HEK293 (cell line): ENCODE data around the gene CHN1.

Experiments used
- CTCF ChIA-PET: fragments of 350-600 bp; formaldehyde crosslinking; extraction: SDS; loops from one replicate; lab custom pipeline; 2021; ENCODE audit warnings: antibody characterized with exemption; lab: Yijun Ruan, JAX
- POLR2A ChIA-PET: fragments of 300-600 bp; formaldehyde crosslinking; extraction: SDS; loops from one replicate; lab custom pipeline; 2020; ENCODE audit warnings: antibody characterized with exemption, inconsistent platforms; lab: Yijun Ruan, JAX
- H3K27ac ChIP-seq: fragments of 200-500 bp; sonication (Bioruptor generic); 2 replicates; pipeline ENCODE4 v1.5.1; 2014; ENCODE audit warnings: low read depth, low read length, control low read depth, inconsistent platforms; ENCODE audit errors: extremely low read depth
- H3K36me3 ChIP-seq, 2 experiments: fragments of 200-500 bp in 1 of 2; sonication (Bioruptor generic) in 1 of 2; 1 replicate in 1 of 2; 2 replicates in 1 of 2; pipeline ENCODE4 v1.5.1; 2014 to 2017; ENCODE audit warnings: inconsistent platforms in 2 of 2, low read length in 2 of 2; ENCODE audit not compliant: control insufficient read depth in 2 of 2, insufficient read depth in 1 of 2
- H3K4me1 ChIP-seq: fragments of 200-500 bp; sonication (Bioruptor generic); 2 replicates; pipeline ENCODE4 v1.5.1; 2014; ENCODE audit warnings: mild to moderate bottlenecking, low read length, inconsistent platforms; ENCODE audit not compliant: control insufficient read depth, insufficient read depth
- H3K4me3 ChIP-seq: 2 replicates; pipeline ENCODE4 v1.5.1; 2011; ENCODE audit warnings: low read depth, mild to moderate bottlenecking, control low read depth, low read length, moderate library complexity
- H3K9me3 ChIP-seq: fragments of 200-500 bp; sonication (Bioruptor generic); 2 replicates; pipeline ENCODE4 v1.5.1; 2014; ENCODE audit warnings: low read depth, low read length, inconsistent platforms; ENCODE audit not compliant: control insufficient read depth, insufficient read depth
- BCL11A ChIP-seq: fragments of 450-650 bp; formaldehyde crosslinking; IDR thresholded peaks from 2 replicates; pipeline ENCODE4 v1.5.1; 2016; ENCODE audit warnings: low read depth, missing biosample characterization, missing genetic modification characterization
- HIC1 ChIP-seq: fragments of 450-650 bp; formaldehyde crosslinking; IDR thresholded peaks from 2 replicates; pipeline ENCODE4 v1.5.1; 2016; ENCODE audit warnings: missing biosample characterization, missing genetic modification characterization
- HOXC10 ChIP-seq: sonication (generic); formaldehyde crosslinking; IDR thresholded peaks from 2 replicates; pipeline ENCODE4 v1.8.1; 2023; ENCODE audit warnings: mild to moderate bottlenecking, missing genetic modification reagents
- HOXD13 ChIP-seq: sonication (generic); formaldehyde crosslinking; IDR thresholded peaks from 2 replicates; pipeline ENCODE4 v1.8.0; 2022; ENCODE audit warnings: missing genetic modification reagents, borderline replicate concordance
- YY1 ChIP-seq: fragments of 450-650 bp; formaldehyde crosslinking; IDR thresholded peaks from 2 replicates; pipeline ENCODE4 v1.5.1; 2018; ENCODE audit warnings: missing biosample characterization, missing genetic modification characterization
- ZBTB7A ChIP-seq: fragments of 450-650 bp; formaldehyde crosslinking; IDR thresholded peaks from 2 replicates; pipeline ENCODE4 v1.5.1; 2016; ENCODE audit warnings: low read depth, missing biosample characterization, missing genetic modification characterization
- ZFP37 ChIP-seq: fragments of 450-650 bp; formaldehyde crosslinking; IDR thresholded peaks from 2 replicates; pipeline ENCODE4 v1.5.1; 2016; ENCODE audit warnings: missing biosample characterization, missing genetic modification characterization
- ZFP69B ChIP-seq: fragments of 450-650 bp; formaldehyde crosslinking; IDR thresholded peaks from 2 replicates; pipeline ENCODE4 v1.5.1; 2016; ENCODE audit warnings: missing biosample characterization, missing genetic modification characterization
- ZNF184 ChIP-seq: fragments of 450-650 bp; IDR thresholded peaks from 2 replicates; pipeline ENCODE4 v1.5.1; 2018; ENCODE audit warnings: missing biosample characterization, mild to moderate bottlenecking, missing genetic modification characterization
- ZNF19 ChIP-seq: fragments of 450-650 bp; formaldehyde crosslinking; IDR thresholded peaks from 2 replicates; pipeline ENCODE4; 2016; ENCODE audit warnings: missing biosample characterization, missing genetic modification characterization, low read depth
- ZNF274 ChIP-seq, 2 experiments: fragments of 200-500 bp in 1 of 2; fragments of 450-650 bp in 1 of 2; sonication (Bioruptor generic) in 1 of 2; formaldehyde crosslinking in 1 of 2; IDR thresholded peaks; 2 replicates each; pipeline versions ENCODE4 v1.5.1 to v1.6.1; 2014 to 2016; ENCODE audit warnings: borderline replicate concordance in 1 of 2, inconsistent platforms in 1 of 2, low read length in 1 of 2, missing biosample characterization in 1 of 2, missing genetic modification characterization in 1 of 2
- ZNF350 ChIP-seq: fragments of 450-650 bp; formaldehyde crosslinking; IDR thresholded peaks from 2 replicates; pipeline ENCODE4 v1.5.0; 2017; ENCODE audit warnings: missing biosample characterization, mild to moderate bottlenecking, missing genetic modification characterization
- ZNF404 ChIP-seq: fragments of 450-650 bp; formaldehyde crosslinking; IDR thresholded peaks from 2 replicates; pipeline ENCODE4 v1.5.1; 2017; ENCODE audit warnings: missing biosample characterization, missing genetic modification characterization
- ZNF423 ChIP-seq: fragments of 450-650 bp; formaldehyde crosslinking; IDR thresholded peaks from 2 replicates; pipeline ENCODE4 v1.5.1; 2016; ENCODE audit warnings: missing biosample characterization, missing genetic modification characterization
- ZNF48 ChIP-seq: fragments of 450-650 bp; formaldehyde crosslinking; IDR thresholded peaks from 2 replicates; pipeline ENCODE4 v1.5.1; 2016; ENCODE audit warnings: missing biosample characterization, missing genetic modification characterization
- ZNF560 ChIP-seq: fragments of 450-650 bp; formaldehyde crosslinking; IDR thresholded peaks from 2 replicates; pipeline ENCODE4 v1.5.1; 2017; ENCODE audit warnings: missing biosample characterization, missing genetic modification characterization, borderline replicate concordance
- ZNF561 ChIP-seq: fragments of 450-650 bp; IDR thresholded peaks from 2 replicates; pipeline ENCODE4 v1.5.1; 2018; ENCODE audit warnings: missing biosample characterization, missing genetic modification characterization, borderline replicate concordance
- ZNF585B ChIP-seq: fragments of 450-650 bp; formaldehyde crosslinking; IDR thresholded peaks from 2 replicates; pipeline ENCODE4 v1.5.1; 2016; ENCODE audit warnings: missing biosample characterization, missing genetic modification characterization
- ZNF600 ChIP-seq: fragments of 450-650 bp; formaldehyde crosslinking; IDR thresholded peaks from 2 replicates; pipeline ENCODE4 v1.5.1; 2016; ENCODE audit warnings: missing biosample characterization, missing genetic modification characterization
- ZNF777 ChIP-seq: fragments of 450-650 bp; formaldehyde crosslinking; IDR thresholded peaks from 2 replicates; pipeline ENCODE4 v1.5.1; 2017; ENCODE audit warnings: missing biosample characterization, missing genetic modification characterization, borderline replicate concordance
- ZSCAN23 ChIP-seq: fragments of 450-650 bp; formaldehyde crosslinking; IDR thresholded peaks from 2 replicates; pipeline ENCODE4 v1.5.1; 2016; ENCODE audit warnings: missing biosample characterization, missing genetic modification characterization
- TF ChIP-seq, protein P1 (sequence below): fragments of 450-650 bp; formaldehyde crosslinking; IDR thresholded peaks from 2 replicates; pipeline ENCODE4 v1.5.1; 2017; ENCODE audit warnings: missing biosample characterization, missing genetic modification characterization
- TF ChIP-seq, protein P2 (sequence below): fragments of 450-650 bp; formaldehyde crosslinking; IDR thresholded peaks from 2 replicates; pipeline ENCODE4 v1.5.1; 2016; ENCODE audit warnings: missing biosample characterization, missing genetic modification characterization, borderline replicate concordance
- TF ChIP-seq, protein P3 (sequence below): fragments of 450-650 bp; formaldehyde crosslinking; IDR thresholded peaks from 2 replicates; pipeline ENCODE4 v1.5.1; 2016; ENCODE audit warnings: missing biosample characterization, missing genetic modification characterization, borderline replicate concordance

Gene CHN1

GRCh38 chr2:174888146-174888545, 117.0 kb downstream of the CHN1 start:
- Histone ChIP-seq H3K4me1 (peaks cover 4% of the 10 kb centered on the region; the same call in 1 of the 2 replicates), H3K4me3 (no peak overlapping the region), H3K9me3 (no peaks in the 10 kb centered on the region), H3K27ac (no peak overlapping the region), H3K36me3 (no peaks in the 10 kb centered on the region)
- ChIA-PET POLR2A (no interaction called here), CTCF (interaction anchor here (0.6 kb wide), 1 partner anchor 74 kb away, joined by 4 read pairs; no protein-coding TSS in a partner anchor)
- TF ChIP-seq ZNF777 (tag by site-specific recombination) (no peak), HIC1 (no peak), ZNF423 (tag by site-specific recombination) (no peak), ZNF561 (tag by site-specific recombination) (no peak), YY1 (tag by site-specific recombination) (no peak), BCL11A (tag by site-specific recombination) (no peak), ZNF600 (tag by site-specific recombination) (no peak), ZNF404 (tag by site-specific recombination) (no peak), HOXC10 (CRISPR knock-in tag) (no peak), ZFP69B (tag by site-specific recombination) (no peak), ZNF560 (tag by site-specific recombination) (no peak), ZNF274 (IDR thresholded peaks at IDR 0.05; ENCODE audit: low read length) (no peak), ZNF274 (tag by site-specific recombination; IDR thresholded peaks at IDR 0.05; ENCODE audit: borderline replicate concordance) (no peak), ZNF184 (tag by site-specific recombination) (no peak), ZNF19 (no peak)
- TF ChIP-seq, protein P1, sequence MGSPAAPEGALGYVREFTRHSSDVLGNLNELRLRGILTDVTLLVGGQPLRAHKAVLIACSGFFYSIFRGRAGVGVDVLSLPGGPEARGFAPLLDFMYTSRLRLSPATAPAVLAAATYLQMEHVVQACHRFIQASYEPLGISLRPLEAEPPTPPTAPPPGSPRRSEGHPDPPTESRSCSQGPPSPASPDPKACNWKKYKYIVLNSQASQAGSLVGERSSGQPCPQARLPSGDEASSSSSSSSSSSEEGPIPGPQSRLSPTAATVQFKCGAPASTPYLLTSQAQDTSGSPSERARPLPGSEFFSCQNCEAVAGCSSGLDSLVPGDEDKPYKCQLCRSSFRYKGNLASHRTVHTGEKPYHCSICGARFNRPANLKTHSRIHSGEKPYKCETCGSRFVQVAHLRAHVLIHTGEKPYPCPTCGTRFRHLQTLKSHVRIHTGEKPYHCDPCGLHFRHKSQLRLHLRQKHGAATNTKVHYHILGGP (tag by site-specific recombination), result no peak

- Histone ChIP-seq H3K36me3 (no peaks in the 10 kb centered on the region), H3K4me3 (no peak overlapping the region), H3K27ac (no peak overlapping the region), H3K4me1 (peaks cover 22% of the 10 kb centered on the region), H3K9me3 (no peaks in the 10 kb centered on the region)
- ChIA-PET POLR2A (no interaction called here), CTCF (no interaction called here)
- TF ChIP-seq ZNF350 (no peak), ZNF48 (tag by site-specific recombination) (no peak), ZNF585B (tag by site-specific recombination) (no peak), HOXD13 (CRISPR knock-in tag) (no peak), ZSCAN23 (tag by site-specific recombination) (no peak), ZFP37 (tag by site-specific recombination) (no peak), YY1 (tag by site-specific recombination) (no peak), ZBTB7A (tag by site-specific recombination) (no peak)
- TF ChIP-seq, protein P2, sequence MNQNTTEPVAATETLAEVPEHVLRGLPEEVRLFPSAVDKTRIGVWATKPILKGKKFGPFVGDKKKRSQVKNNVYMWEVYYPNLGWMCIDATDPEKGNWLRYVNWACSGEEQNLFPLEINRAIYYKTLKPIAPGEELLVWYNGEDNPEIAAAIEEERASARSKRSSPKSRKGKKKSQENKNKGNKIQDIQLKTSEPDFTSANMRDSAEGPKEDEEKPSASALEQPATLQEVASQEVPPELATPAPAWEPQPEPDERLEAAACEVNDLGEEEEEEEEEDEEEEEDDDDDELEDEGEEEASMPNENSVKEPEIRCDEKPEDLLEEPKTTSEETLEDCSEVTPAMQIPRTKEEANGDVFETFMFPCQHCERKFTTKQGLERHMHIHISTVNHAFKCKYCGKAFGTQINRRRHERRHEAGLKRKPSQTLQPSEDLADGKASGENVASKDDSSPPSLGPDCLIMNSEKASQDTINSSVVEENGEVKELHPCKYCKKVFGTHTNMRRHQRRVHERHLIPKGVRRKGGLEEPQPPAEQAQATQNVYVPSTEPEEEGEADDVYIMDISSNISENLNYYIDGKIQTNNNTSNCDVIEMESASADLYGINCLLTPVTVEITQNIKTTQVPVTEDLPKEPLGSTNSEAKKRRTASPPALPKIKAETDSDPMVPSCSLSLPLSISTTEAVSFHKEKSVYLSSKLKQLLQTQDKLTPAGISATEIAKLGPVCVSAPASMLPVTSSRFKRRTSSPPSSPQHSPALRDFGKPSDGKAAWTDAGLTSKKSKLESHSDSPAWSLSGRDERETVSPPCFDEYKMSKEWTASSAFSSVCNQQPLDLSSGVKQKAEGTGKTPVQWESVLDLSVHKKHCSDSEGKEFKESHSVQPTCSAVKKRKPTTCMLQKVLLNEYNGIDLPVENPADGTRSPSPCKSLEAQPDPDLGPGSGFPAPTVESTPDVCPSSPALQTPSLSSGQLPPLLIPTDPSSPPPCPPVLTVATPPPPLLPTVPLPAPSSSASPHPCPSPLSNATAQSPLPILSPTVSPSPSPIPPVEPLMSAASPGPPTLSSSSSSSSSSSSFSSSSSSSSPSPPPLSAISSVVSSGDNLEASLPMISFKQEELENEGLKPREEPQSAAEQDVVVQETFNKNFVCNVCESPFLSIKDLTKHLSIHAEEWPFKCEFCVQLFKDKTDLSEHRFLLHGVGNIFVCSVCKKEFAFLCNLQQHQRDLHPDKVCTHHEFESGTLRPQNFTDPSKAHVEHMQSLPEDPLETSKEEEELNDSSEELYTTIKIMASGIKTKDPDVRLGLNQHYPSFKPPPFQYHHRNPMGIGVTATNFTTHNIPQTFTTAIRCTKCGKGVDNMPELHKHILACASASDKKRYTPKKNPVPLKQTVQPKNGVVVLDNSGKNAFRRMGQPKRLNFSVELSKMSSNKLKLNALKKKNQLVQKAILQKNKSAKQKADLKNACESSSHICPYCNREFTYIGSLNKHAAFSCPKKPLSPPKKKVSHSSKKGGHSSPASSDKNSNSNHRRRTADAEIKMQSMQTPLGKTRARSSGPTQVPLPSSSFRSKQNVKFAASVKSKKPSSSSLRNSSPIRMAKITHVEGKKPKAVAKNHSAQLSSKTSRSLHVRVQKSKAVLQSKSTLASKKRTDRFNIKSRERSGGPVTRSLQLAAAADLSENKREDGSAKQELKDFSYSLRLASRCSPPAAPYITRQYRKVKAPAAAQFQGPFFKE (tag by site-specific recombination), result no peak
- TF ChIP-seq, protein P3, sequence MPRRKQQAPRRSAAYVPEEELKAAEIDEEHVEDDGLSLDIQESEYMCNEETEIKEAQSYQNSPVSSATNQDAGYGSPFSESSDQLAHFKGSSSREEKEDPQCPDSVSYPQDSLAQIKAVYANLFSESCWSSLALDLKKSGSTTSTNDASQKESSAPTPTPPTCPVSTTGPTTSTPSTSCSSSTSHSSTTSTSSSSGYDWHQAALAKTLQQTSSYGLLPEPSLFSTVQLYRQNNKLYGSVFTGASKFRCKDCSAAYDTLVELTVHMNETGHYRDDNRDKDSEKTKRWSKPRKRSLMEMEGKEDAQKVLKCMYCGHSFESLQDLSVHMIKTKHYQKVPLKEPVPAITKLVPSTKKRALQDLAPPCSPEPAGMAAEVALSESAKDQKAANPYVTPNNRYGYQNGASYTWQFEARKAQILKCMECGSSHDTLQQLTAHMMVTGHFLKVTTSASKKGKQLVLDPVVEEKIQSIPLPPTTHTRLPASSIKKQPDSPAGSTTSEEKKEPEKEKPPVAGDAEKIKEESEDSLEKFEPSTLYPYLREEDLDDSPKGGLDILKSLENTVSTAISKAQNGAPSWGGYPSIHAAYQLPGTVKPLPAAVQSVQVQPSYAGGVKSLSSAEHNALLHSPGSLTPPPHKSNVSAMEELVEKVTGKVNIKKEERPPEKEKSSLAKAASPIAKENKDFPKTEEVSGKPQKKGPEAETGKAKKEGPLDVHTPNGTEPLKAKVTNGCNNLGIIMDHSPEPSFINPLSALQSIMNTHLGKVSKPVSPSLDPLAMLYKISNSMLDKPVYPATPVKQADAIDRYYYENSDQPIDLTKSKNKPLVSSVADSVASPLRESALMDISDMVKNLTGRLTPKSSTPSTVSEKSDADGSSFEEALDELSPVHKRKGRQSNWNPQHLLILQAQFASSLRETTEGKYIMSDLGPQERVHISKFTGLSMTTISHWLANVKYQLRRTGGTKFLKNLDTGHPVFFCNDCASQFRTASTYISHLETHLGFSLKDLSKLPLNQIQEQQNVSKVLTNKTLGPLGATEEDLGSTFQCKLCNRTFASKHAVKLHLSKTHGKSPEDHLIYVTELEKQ (tag by site-specific recombination), result no peak
Observed at GRCh38 chr2:174882416-174882815, 122.8 kb downstream of the CHN1 start.
